Measurements from ENCODE around the gene MAP2K3. TPM values are rescaled to one million over a fixed set of nuclear protein-coding genes. Genes with fewer than 3 reads are reported as not detected.
"Not testable (repeated sequence)": the region's sequence is repeated elsewhere in the genome, so short reads cannot be mapped to it uniquely, and the experiment has no call there.

Gene MAP2K3
- total RNA-seq, 1 experiment from 2014 or later: 7.1 TPM

DNA sequence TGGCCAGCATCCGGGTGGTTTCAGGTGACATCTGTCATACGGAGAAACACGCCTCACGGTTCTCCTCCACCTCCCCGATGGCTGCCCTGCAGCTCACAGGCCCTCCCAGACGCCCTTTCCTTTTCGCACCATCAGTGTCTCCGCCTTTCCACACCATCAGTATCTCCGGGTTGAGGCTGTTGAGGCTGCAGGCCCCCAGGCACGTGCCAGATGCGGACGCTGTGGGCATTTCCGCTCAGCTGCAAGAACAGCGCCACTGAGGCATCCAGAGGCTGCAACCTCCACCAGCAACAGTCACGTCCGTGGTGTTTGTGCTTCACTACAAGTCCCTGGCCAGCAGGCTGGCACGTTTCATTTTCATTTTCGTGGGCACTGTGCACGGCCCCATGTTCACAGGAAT lies 66.0 kb downstream of the MAP2K3 start:
- not testable (repeated sequence) for DNase-seq (ENCODE audit: low read depth)

DNA sequence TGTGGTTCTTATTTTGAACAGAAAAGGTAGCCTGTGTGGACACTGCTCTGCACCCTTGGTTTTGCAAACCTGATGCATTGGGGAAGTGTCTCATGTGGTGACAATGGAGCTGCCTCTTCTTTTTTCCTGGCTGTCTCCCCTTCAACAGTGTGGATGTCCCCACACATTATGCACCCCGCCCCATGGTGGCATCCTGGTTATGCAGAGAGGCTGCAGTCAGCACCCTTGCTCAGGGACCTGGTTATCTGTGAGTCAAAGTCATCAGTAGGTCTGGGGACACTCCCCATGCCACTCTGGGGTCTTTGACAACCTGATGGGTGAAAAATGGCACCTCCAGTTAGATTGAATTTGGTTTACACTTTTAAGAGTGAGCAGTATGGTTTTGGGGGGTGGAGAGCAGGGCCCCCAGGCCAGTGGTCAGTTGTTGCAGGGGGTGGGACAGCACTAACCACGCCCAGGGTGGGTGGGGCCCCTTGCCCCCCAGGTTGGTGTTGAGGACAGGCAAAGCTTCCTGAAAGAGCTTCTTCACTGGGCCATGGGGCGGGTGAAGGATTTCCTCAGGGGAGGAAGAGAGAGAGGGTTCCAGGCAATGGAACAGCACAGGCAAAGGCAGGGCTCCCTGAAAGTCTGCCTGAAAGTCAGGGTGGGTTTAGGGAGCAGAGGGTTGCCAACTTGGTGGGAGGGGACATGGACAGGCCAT lies 67.0 kb downstream of the MAP2K3 start:
- no peak for DNase-seq (ENCODE audit: low read depth)

DNA sequence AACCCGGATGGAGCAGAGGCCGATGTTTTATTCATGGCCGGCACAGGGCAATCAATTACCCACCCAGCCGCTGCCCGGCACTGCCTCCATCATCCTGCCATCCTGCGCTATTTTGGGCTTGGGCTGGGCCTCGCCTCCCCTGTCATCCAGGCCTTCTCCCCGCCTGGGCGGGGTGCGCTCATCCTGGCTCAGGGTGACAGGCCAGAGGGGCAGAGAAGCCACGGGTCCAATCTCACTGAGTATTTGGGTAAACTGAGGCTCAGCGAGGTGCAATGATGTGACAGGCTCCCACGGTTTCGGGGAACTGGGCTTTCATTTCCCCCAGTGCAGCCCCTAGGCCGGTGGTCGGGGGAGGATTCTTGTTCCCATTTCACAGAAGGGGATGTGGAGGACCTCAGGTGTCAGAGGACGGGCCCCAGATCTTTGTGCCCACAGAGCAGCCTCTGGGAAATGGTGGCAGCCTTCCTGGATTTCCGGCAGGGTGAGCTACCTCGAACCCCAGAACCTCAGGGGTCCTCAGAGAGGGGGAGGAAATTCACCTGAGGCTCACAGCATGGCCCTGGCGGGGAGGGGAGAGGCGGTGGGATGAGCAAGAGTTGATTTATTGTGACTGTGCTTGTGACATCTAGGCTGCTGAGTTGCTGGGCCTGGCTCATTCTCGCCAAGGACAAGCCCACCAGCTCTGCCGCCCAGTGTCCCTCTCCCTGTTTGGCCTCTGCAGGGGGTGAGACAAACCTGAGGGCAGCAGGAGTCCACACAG lies 67.9 kb downstream of the MAP2K3 start:
- no peak for DNase-seq (ENCODE audit: low read depth)

- DNase-seq (ENCODE audit: low read depth): no peak
These were observed 68.4 kb downstream of the MAP2K3 start for GRCh38 chr17:21352981-21353265.

- no peak for DNase-seq (ENCODE audit: low read depth)
These were observed 69.0 kb downstream of the MAP2K3 start for GRCh38 chr17:21353326-21354010.

- DNase-seq (ENCODE audit: low read depth): no peak
These were observed 70.4 kb downstream of the MAP2K3 start for GRCh38 chr17:21354796-21355385.

GRCh38 chr17:21355586-21355985 lies 71.1 kb downstream of the MAP2K3 start:
- no peak for DNase-seq (ENCODE audit: low read depth)

DNA sequence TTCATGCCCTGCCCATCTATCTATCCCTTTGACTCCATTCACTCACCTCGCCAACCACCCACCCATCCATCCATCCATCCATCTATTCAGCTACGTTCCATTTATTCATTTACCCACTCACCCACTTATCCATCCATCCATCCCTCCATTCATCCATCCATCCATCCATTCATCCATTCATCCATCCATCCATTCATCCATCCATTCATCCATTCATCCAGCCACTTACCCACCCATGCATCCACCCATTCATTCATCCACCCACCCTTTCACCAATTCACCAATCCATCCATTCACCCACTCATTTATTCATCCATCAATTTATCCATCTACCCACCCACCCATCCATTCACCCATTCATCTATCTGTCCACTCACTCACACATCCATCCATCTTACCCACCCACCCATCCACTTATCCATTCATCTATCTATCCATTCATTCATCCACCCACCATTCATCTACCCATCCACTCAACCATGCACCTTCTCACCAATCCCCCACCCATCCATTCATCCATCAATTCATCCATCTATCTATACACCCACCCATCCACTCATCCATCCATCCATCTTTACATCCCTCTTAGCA lies 72.1 kb downstream of the MAP2K3 start:
- no peak for DNase-seq (ENCODE audit: low read depth)

DNA sequence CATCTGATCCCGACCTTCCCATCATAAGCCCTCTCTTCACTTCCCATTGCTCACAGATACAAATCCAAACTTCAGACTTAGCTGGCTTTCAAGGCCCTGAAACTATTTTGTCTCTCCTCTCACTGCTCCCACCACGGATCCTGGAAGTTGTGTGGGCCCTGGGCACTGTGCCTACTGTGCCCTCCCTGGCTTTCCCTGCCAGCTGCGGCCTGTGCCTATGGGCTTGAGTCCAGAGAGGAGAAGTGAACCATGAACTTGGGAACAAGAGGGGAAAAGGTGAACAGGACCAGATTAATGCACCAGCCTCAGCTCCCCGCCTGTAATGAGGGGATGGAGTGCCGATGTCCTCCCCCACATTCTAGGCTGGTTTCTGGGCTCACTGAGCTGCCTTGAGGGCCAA lies 72.8 kb downstream of the MAP2K3 start:
- no peak for DNase-seq (ENCODE audit: low read depth)

GRCh38 chr17:21357696-21358656 lies 73.5 kb downstream of the MAP2K3 start:
- no peak for DNase-seq (ENCODE audit: low read depth)

DNA sequence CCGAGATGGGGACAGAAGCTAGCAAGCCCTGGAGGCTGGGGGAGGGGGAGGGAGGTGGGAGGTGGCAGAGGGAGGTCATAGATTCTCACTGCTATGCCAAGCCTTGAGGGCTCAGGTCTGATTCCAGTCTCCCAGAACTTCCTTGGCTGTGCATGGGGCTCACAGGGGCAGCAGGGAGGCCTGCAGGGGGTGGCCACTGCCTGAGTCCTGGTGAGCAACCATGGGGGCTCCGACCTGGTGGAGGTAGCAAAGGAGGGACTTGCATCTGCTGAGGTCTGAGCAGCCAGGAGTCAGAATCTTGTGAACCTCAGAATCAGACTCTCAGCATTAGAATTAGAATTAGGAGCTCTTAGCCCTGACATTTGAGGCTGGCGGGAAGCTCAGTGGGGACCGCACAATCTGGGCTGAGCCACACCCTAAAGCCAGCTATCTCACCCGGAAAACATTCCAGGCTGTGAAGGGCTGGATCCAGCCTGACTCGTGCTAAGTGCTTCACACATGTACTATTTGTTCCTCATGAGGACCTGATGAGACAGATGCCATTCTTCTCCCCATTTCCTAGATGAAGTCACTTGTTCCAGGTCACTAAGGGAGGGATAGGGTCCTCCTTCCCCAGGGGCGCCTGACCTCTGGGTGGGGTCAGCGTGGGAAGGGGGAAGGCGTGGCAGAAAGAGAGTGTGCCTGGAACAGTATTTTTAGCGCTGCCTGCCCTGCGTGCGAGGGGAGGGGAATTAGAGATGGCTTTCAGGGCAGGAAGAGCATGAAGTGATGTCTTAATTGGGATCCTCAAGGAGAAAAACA lies 74.4 kb downstream of the MAP2K3 start:
- DNase-seq (ENCODE audit: low read depth): no peak

DNA sequence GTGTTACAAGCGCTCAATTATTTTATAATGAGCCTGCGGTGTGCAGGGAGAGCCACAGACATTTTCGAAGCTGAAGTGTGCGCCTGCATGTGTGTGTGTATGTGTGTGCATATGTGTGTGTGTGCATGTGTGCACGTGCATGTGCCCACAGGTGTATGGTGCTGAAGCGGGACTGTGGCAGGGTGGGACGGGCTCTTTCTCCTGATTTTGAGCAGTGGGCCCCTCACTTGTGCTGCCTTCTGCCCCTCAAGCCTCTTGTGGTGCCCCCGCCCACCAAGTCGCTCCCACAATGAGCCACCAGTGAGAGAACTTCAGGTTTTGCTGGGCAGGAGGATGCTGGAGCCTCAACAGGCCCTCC lies 75.0 kb downstream of the MAP2K3 start:
- no peak for DNase-seq (ENCODE audit: low read depth)

- no peak for DNase-seq (ENCODE audit: low read depth)
These were observed 75.5 kb downstream of the MAP2K3 start for GRCh38 chr17:21360048-21360447.

- DNase-seq (ENCODE audit: low read depth): no peak
These were observed 76.7 kb downstream of the MAP2K3 start for GRCh38 chr17:21361020-21361809.

DNA sequence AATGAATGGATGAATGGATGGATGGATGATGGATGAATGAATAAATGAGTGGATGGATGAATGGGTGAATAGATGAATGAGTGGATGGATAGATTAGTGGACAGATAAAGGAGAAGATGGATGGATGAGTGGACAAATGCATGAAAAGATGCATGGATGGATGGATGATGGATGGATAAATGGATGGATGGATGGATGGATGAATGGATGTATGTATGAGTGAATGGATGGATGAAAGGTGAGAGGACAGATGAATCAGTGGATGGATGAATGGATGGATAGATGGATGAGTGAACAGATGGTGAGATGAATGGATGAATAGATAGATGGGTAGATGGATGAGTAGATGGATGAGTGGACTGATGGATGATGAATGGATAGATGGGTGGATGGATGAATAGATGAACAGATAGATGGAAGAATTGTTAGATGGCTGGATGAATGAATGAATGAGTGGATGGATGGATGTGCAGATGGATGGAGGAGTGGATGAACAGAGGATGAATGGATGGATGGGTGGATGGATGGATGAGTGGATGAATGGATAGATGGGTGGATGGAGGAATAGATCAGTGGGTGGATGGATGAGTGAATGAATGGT lies 77.9 kb downstream of the MAP2K3 start:
- DNase-seq (ENCODE audit: low read depth): no peak

GRCh38 chr17:21363776-21364642 lies 79.5 kb downstream of the MAP2K3 start:
- no peak for DNase-seq (ENCODE audit: low read depth)
